Measurements from ENCODE around the gene CRCP. TPM values are rescaled to one million over a fixed set of nuclear protein-coding genes. Genes with fewer than 3 reads are reported as not detected.

The CRCP gene
- total and polyA plus RNA-seq, 8 donors = 15.7 to 99.5 (median 28.2) TPM

- peaks cover 8 to 30% (median 22%) of the 10 kb centered on the region in 4 donors for H3K36me3 ChIP-seq
- peak within 1 kb of the TSS; percentile 72 to 88 (median 84) for H3K4me3 ChIP-seq
- no peaks in the 10 kb centered on the region for H3K9me3 ChIP-seq
- DNase-seq = peak; percentile 97 to 98
- TF ChIP-seq POLR2A (IDR thresholded peaks at IDR 0.05) = peak in 1 of 4 donors; percentile 47
- TF ChIP-seq CTCF (IDR thresholded peaks at IDR 0.05) = no peak
- no peak for TF ChIP-seq EP300 (IDR thresholded peaks at IDR 0.05)
- TF ChIP-seq POLR2AphosphoS5 (IDR thresholded peaks at IDR 0.05) = peak; percentile 89 to 99 (median 98)
- H3K27me3 ChIP-seq = no peaks in the 10 kb centered on the region
- H3K4me1 ChIP-seq = peaks cover 19 to 29% (median 29%) of the 10 kb centered on the region in 4 donors
- 0 to 2% (median 0%) methylated on average over 10 to 67 of the region's 67 CpGs for WGBS, 5 donors
- peak within 1 kb of the TSS; percentile 82 to 89 (median 87) for H3K27ac ChIP-seq
- intact Hi-C loops (cut with DNase I; ENCODE audit: low total_unique reads) = no loop called here
These were observed 38.8 kb upstream of the CRCP start, which contains the start of gene ASL for GRCh38 chr7:66075590-66076461. Gene ASL (plus strand): TSS chr7:66075819. CDS start chr7:66076082, 263 bp downstream.

GRCh38 chr7:66076462-66077329 is 38.0 kb upstream of the CRCP start:
- WGBS, 5 donors = 46 to 63% (median 55%) methylated on average over 11 of the region's 11 CpGs
- Histone ChIP-seq H3K36me3 (peaks cover 9 to 36% (median 28%) of the 10 kb centered on the region in 4 donors), H3K27ac (peak overlapping the region; percentile 82 to 89 (median 87)), H3K9me3 (no peaks in the 10 kb centered on the region), H3K4me3 (peak overlapping the region; percentile 72 to 88 (median 84)), H3K4me1 (peaks cover 19 to 29% (median 29%) of the 10 kb centered on the region in 4 donors), H3K27me3 (no peaks in the 10 kb centered on the region)
- peak; percentile 66 to 79 for DNase-seq
- TF ChIP-seq POLR2A (IDR thresholded peaks at IDR 0.05) (no peak), POLR2AphosphoS5 (IDR thresholded peaks at IDR 0.05) (peak in 1 of 3 donors; percentile 12)
- intact Hi-C loops (cut with DNase I; ENCODE audit: low total_unique reads) = no loop called here

- intact Hi-C loops (cut with DNase I; ENCODE audit: low total_unique reads) = no loop called here
- Histone ChIP-seq H3K9me3 (no peaks in the 10 kb centered on the region), H3K4me1 (peaks cover 19 to 29% (median 29%) of the 10 kb centered on the region in 4 donors), H3K27ac (no peak overlapping the region), H3K4me3 (peak overlapping the region in 2 of 4 donors; percentile 82 to 88), H3K27me3 (no peaks in the 10 kb centered on the region), H3K36me3 (peaks cover 18 to 50% (median 42%) of the 10 kb centered on the region in 4 donors)
- WGBS, 5 donors = 66 to 83% (median 72%) methylated on average over 4 to 5 of the region's 5 CpGs
- TF ChIP-seq POLR2A (IDR thresholded peaks at IDR 0.05) (no peak), EP300 (IDR thresholded peaks at IDR 0.05) (no peak), POLR2AphosphoS5 (IDR thresholded peaks at IDR 0.05) (no peak), CTCF (IDR thresholded peaks at IDR 0.05) (no peak)
- DNase-seq = no peak
These were observed 36.6 kb upstream of the CRCP start for GRCh38 chr7:66078067-66078466.

- TF ChIP-seq EP300 (IDR thresholded peaks at IDR 0.05) = no peak
- TF ChIP-seq POLR2A (IDR thresholded peaks at IDR 0.05) = no peak
- TF ChIP-seq CTCF (IDR thresholded peaks at IDR 0.05) = no peak
- TF ChIP-seq POLR2AphosphoS5 (IDR thresholded peaks at IDR 0.05) = no peak
- DNase-seq = no peak
- no peaks in the 10 kb centered on the region for H3K9me3 ChIP-seq
- H3K36me3 ChIP-seq = peaks cover 35 to 90% (median 82%) of the 10 kb centered on the region in 4 donors
- 96 to 100% (median 98%) methylated on average over 2 to 6 of the region's 6 CpGs for WGBS, 5 donors
- no peak overlapping the region for H3K4me3 ChIP-seq
- no peak overlapping the region for H3K27ac ChIP-seq
- peaks cover 10 to 13% (median 13%) of the 10 kb centered on the region in 4 donors for H3K4me1 ChIP-seq
- H3K27me3 ChIP-seq = no peaks in the 10 kb centered on the region
- intact Hi-C loops (cut with DNase I; ENCODE audit: low total_unique reads) = no loop called here
These were observed 32.6 kb upstream of the CRCP start for GRCh38 chr7:66082083-66082482.

Measured in stomach (tissue), 9 donors.